SK-N-SH (cell line): ENCODE results near the gene RNF168. TPM values are rescaled to one million over a fixed set of nuclear protein-coding genes. Genes with fewer than 3 reads are reported as not detected.

Experiments used
- CTCF ChIA-PET: fragments of 300-600, 350-600 bp; formaldehyde crosslinking; extraction: SDS; loops from one replicate; lab custom pipeline; 2021; lab: Yijun Ruan, JAX
- POLR2A ChIA-PET: fragments of 350-600 bp; sonication (Branson Sonifier 250); formaldehyde crosslinking; extraction: SDS; loops from one replicate; lab custom pipeline; 2020; ENCODE audit warnings: antibody characterized with exemption, inconsistent platforms; lab: Yijun Ruan, JAX
- DNase-seq: peaks from one replicate; pipeline ENCODE4 v3.0.0; 2012
- H2AFZ ChIP-seq: fragments of 200-600 bp; sonication (generic); 2 replicates; pipeline ENCODE4 v1.8.1; 2016; ENCODE audit warnings: antibody characterized with exemption, mild to moderate bottlenecking, low read depth
- H3F3A ChIP-seq: fragments of 200-600 bp; sonication (generic); replicated peaks from 2 replicates; pipeline ENCODE3; 2016; ENCODE audit warnings: antibody characterized with exemption, mild to moderate bottlenecking; ENCODE audit not compliant: insufficient read depth
- H3K27ac ChIP-seq, 2 experiments: fragments of 200-500 bp in 1 of 2; fragments of 200-600 bp in 1 of 2; sonication (Bioruptor generic) in 1 of 2; sonication (generic), shearing (Covaris generic) in 1 of 2; 2 replicates each; pipeline versions ENCODE4 v1.5.1 to v1.6.1; 2014 to 2016; ENCODE audit warnings: low read depth in 2 of 2, inconsistent platforms in 1 of 2, low read length in 1 of 2, mild to moderate bottlenecking in 1 of 2, mixed read lengths in 1 of 2
- H3K27me3 ChIP-seq: fragments of 200-600 bp; sonication (generic), shearing (Covaris generic); 2 replicates; pipeline ENCODE4 v1.6.1; 2016; ENCODE audit warnings: mixed run types; ENCODE audit not compliant: insufficient read depth
- H3K36me3 ChIP-seq, 2 experiments: fragments of 200-500 bp in 1 of 2; fragments of 200-600 bp in 1 of 2; sonication (Bioruptor generic) in 1 of 2; sonication (generic) in 1 of 2; replicated peaks in 1 of 2; 2 replicates each; pipeline versions ENCODE3 to v1.5.1; 2014 to 2016; ENCODE audit warnings: low read length in 1 of 2, mild to moderate bottlenecking in 1 of 2; ENCODE audit not compliant: insufficient read depth in 2 of 2, control insufficient read depth in 1 of 2
- H3K4me1 ChIP-seq, 2 experiments: fragments of 200-500 bp in 1 of 2; fragments of 200-600 bp in 1 of 2; sonication (Bioruptor generic) in 1 of 2; sonication (generic), shearing (Covaris generic) in 1 of 2; 2 replicates each; pipeline versions ENCODE4 v1.5.1 to v1.6.1; 2014 to 2016; ENCODE audit warnings: low read depth in 1 of 2, low read length in 1 of 2, mixed run types in 1 of 2; ENCODE audit not compliant: insufficient read depth in 2 of 2, control insufficient read depth in 1 of 2
- H3K4me2 ChIP-seq: fragments of 200-600 bp; sonication (generic), shearing (Covaris generic); 2 replicates; pipeline ENCODE4 v1.6.1; 2017; ENCODE audit warnings: mixed run types
- H3K4me3 ChIP-seq, 2 experiments: fragments of 200-500 bp in 1 of 2; fragments of 200-600 bp in 1 of 2; sonication (Bioruptor generic) in 1 of 2; sonication (generic), shearing (Covaris generic) in 1 of 2; 2 replicates each; pipeline versions ENCODE4 v1.5.1 to v1.8.1; 2014 to 2016; ENCODE audit warnings: low read depth in 2 of 2, inconsistent platforms in 1 of 2, low read length in 1 of 2, mild to moderate bottlenecking in 1 of 2, mixed read lengths in 1 of 2, moderate library complexity in 1 of 2
- H3K79me2 ChIP-seq: fragments of 200-600 bp; sonication (generic); 2 replicates; pipeline ENCODE4 v1.8.1; 2017; ENCODE audit warnings: mild to moderate bottlenecking; ENCODE audit not compliant: insufficient read depth
- H3K9ac ChIP-seq: fragments of 200-600 bp; sonication (generic); 2 replicates; pipeline ENCODE4 v1.6.1; 2017; ENCODE audit warnings: mixed run types
- H3K9me2 ChIP-seq: fragments of 200-600 bp; sonication (generic); 2 replicates; pipeline ENCODE4 v1.6.1; 2017; ENCODE audit warnings: mixed run types
- H3K9me3 ChIP-seq: fragments of 200-600 bp; sonication (generic); 2 replicates; pipeline ENCODE4 v1.6.1; 2017; ENCODE audit warnings: mixed run types, mild to moderate bottlenecking, moderate library complexity
- H4K20me1 ChIP-seq: fragments of 200-600 bp; sonication (generic); 2 replicates; pipeline ENCODE4 v1.6.1; 2017; ENCODE audit warnings: mild to moderate bottlenecking, mixed run types; ENCODE audit not compliant: insufficient read depth
- CHD2 ChIP-seq: fragments of 150-350 bp; IDR thresholded peaks from 2 replicates; pipeline ENCODE4 v1.6.1; 2018; ENCODE audit warnings: low read length; ENCODE audit not compliant: partially characterized antibody
- CTCF ChIP-seq: fragments of 200-600 bp; sonication (generic); IDR thresholded peaks from 2 replicates; pipeline ENCODE4 v1.6.1; 2017; ENCODE audit warnings: antibody characterized with exemption, mild to moderate bottlenecking, moderate library complexity
- EP300 ChIP-seq, 2 experiments: IDR thresholded peaks; 2 replicates each; pipeline versions ENCODE4 v1.4.0 to v1.6.1; 2012; ENCODE audit warnings: borderline replicate concordance in 1 of 2, low read depth in 1 of 2, low read length in 1 of 2
- FOSL2 ChIP-seq: IDR thresholded peaks from 2 replicates; pipeline ENCODE4 v1.4.0; 2012; ENCODE audit warnings: low read depth, mild to moderate bottlenecking, moderate library complexity, borderline replicate concordance
- FOXJ3 ChIP-seq: sonication (generic); formaldehyde crosslinking; IDR thresholded peaks from 2 replicates; pipeline ENCODE4 v1.5.1; 2020; ENCODE audit warnings: mild to moderate bottlenecking, missing genetic modification reagents
- FOXM1 ChIP-seq: IDR thresholded peaks from 2 replicates; pipeline ENCODE4 v1.4.0; 2012; ENCODE audit warnings: low read depth, mild to moderate bottlenecking
- GABPA ChIP-seq: IDR thresholded peaks from 2 replicates; pipeline ENCODE4 v1.4.0; 2012; ENCODE audit warnings: low read depth, mild to moderate bottlenecking
- GATA2 ChIP-seq: sonication (generic); formaldehyde crosslinking; IDR thresholded peaks from 2 replicates; pipeline ENCODE4 v1.5.0; 2020; ENCODE audit warnings: mild to moderate bottlenecking, missing genetic modification reagents
- JUND ChIP-seq: IDR thresholded peaks from 2 replicates; pipeline ENCODE4 v1.4.0; 2012
- MEF2A ChIP-seq: IDR thresholded peaks from 2 replicates; pipeline ENCODE4 v1.4.0; 2012; ENCODE audit warnings: low read depth, borderline replicate concordance
- MXI1 ChIP-seq: IDR thresholded peaks from 2 replicates; pipeline ENCODE4 v1.6.1; 2012; ENCODE audit warnings: mild to moderate bottlenecking, low read depth, low read length, improper control_type of control experiment
- POLR2AphosphoS5 ChIP-seq: IDR thresholded peaks from 2 replicates; pipeline ENCODE4 v1.6.1; 2012; ENCODE audit warnings: low read depth, low read length
- RAD21 ChIP-seq: IDR thresholded peaks from 2 replicates; pipeline ENCODE4 v1.6.1; 2012; ENCODE audit warnings: mild to moderate bottlenecking, low read length
- RFX5 ChIP-seq: IDR thresholded peaks from 2 replicates; pipeline ENCODE4 v1.6.1; 2012; ENCODE audit warnings: mild to moderate bottlenecking, improper control_type of control experiment, low read length
- RXRA ChIP-seq: IDR thresholded peaks from 2 replicates; pipeline ENCODE4 v1.4.0; 2012; ENCODE audit warnings: low read depth, mild to moderate bottlenecking, borderline replicate concordance
- SIN3A ChIP-seq: IDR thresholded peaks from 2 replicates; pipeline ENCODE4 v1.6.1; 2012; ENCODE audit warnings: low read depth, mild to moderate bottlenecking, low read length, moderate library complexity, borderline replicate concordance
- SMC3 ChIP-seq: IDR thresholded peaks from 2 replicates; pipeline ENCODE4 v1.6.1; 2012; ENCODE audit warnings: low read depth, low read length, improper control_type of control experiment
- TAF1 ChIP-seq: IDR thresholded peaks from 2 replicates; pipeline ENCODE4 v1.6.1; 2012; ENCODE audit warnings: low read depth, mild to moderate bottlenecking, low read length, moderate library complexity, borderline replicate concordance
- TCF12 ChIP-seq: IDR thresholded peaks from 2 replicates; pipeline ENCODE4 v1.4.0; 2012
- TEAD4 ChIP-seq: IDR thresholded peaks from 2 replicates; pipeline ENCODE4 v1.4.0; 2012; ENCODE audit warnings: mild to moderate bottlenecking, borderline replicate concordance; ENCODE audit not compliant: insufficient read depth
- WGBS: methylation state at CpG from one replicate; pipeline ENCODE4 v1.1.6; 2017; ENCODE audit warnings: low lambda C conversion rate; 5-methylcytosine and 5-hydroxymethylcytosine counted together
- polyA plus RNA-seq, 3 experiments: library from polyadenylated mRNA; depleted of rRNA; stranded (reverse); fragments of >200 nt; gene quantifications; 2 replicates each; pipeline ENCODE4 v1.2.3, GENCODE V29; 2012
- TF ChIP-seq, protein P1 (sequence below): IDR thresholded peaks from 2 replicates; pipeline ENCODE4 v1.4.0; 2012; ENCODE audit warnings: low read depth
- TF ChIP-seq, protein P2 (sequence below): IDR thresholded peaks from 2 replicates; pipeline ENCODE4 v1.4.0; 2012; ENCODE audit warnings: low read depth, borderline replicate concordance

Gene RNF168
- polyA plus RNA-seq, 1 of the 3 experiments (the other 2 are of a cell fraction): 1.9 TPM

DNA sequence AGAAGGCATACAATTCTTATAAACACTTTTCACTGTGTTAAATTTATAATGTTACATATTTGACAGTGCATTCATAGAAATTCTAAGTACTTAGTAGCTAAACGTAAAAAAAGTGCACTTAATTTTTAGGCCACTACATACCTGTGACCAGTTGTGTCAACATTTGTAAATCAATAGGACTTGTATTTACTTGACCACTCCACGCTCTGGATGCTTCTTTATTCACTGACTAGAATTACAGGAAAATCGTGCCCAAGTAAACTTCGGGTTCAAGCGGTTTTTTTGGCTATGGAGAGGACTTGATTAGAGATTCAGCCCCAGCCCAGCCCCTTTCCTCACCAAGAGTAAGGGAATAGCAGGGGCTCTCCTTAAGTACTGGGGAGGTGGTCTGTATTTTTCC, 43.0 kb upstream of the RNF168 start:
- H3K36me3 ChIP-seq: no peaks in the 10 kb centered on the region
- TF ChIP-seq TEAD4 (no peak), POLR2AphosphoS5 (no peak), FOXJ3 (no peak), EP300 (IDR thresholded peaks at IDR 0.05; ENCODE audit: borderline replicate concordance in 1 of 2, low read depth in 1 of 2, low read length in 1 of 2) (no peak), RAD21 (no peak), FOXM1 (no peak), TAF1 (no peak), SIN3A (no peak), CTCF (no peak), GATA2 (CRISPR knock-in tag) (no peak)
- TF ChIP-seq, protein P1, sequence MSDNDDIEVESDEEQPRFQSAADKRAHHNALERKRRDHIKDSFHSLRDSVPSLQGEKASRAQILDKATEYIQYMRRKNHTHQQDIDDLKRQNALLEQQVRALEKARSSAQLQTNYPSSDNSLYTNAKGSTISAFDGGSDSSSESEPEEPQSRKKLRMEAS: no peak
- TF ChIP-seq, all 33 proteins: peak for 0
- Histone ChIP-seq H3K27me3 (no peaks in the 10 kb centered on the region), H3K4me1 (no peaks in the 10 kb centered on the region), H3K79me2 (no peaks in the 10 kb centered on the region), H3F3A (no peaks in the 10 kb centered on the region), H3K4me2 (no peak overlapping the region), H4K20me1 (no peaks in the 10 kb centered on the region), H3K9me3 (no peaks in the 10 kb centered on the region), H3K4me3 (no peak overlapping the region), H2AFZ (no peak overlapping the region), H3K27ac (no peak overlapping the region), H3K9ac (no peak overlapping the region), H3K9me2 (no peaks in the 10 kb centered on the region)
- POLR2A ChIA-PET: no interaction called here
- CTCF ChIA-PET: no interaction called here
- 69% methylated on average over 5 of the region's 5 CpGs for WGBS
- DNase-seq: no peak

DNA sequence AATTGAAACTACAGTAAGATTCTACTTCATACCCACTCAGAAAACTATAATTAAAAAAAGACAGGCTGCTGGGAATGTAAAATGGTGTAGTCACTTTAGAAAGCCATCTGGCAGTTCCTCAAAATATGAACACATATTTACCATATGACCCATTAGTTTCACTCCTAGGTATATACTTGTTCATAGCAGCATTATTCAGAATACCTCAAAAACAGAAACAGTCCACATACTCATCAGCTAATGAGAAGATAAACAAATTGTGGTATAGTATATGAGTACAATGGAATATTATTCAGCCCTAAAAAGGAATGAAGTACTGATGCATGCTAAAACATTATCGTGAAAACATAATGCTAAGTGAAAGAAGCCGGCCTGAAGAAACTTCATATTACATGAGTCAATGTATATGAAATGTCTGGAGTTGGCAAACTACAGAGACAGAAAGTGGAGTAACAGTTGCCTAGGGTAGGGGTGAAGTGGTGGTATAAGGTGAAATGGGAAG, 41.0 kb upstream of the RNF168 start:
- Histone ChIP-seq H3K27ac (no peak overlapping the region), H3K9me3 (no peaks in the 10 kb centered on the region), H3K4me1 (no peaks in the 10 kb centered on the region), H3K79me2 (no peaks in the 10 kb centered on the region), H3K27me3 (no peaks in the 10 kb centered on the region), H4K20me1 (no peaks in the 10 kb centered on the region), H3K9ac (no peak overlapping the region), H3K4me3 (no peak overlapping the region), H2AFZ (no peak overlapping the region), H3K9me2 (no peaks in the 10 kb centered on the region), H3K4me2 (no peak overlapping the region), H3F3A (no peaks in the 10 kb centered on the region), H3K36me3 (no peaks in the 10 kb centered on the region)
- TF ChIP-seq TCF12 (no peak), RXRA (no peak), GABPA (no peak), FOXJ3 (no peak), FOSL2 (no peak), MEF2A (no peak), TAF1 (no peak), MXI1 (no peak), RFX5 (no peak), SMC3 (no peak), SIN3A (no peak), JUND (no peak), CTCF (no peak), CHD2 (no peak), FOXM1 (no peak)
- TF ChIP-seq, protein P2, sequence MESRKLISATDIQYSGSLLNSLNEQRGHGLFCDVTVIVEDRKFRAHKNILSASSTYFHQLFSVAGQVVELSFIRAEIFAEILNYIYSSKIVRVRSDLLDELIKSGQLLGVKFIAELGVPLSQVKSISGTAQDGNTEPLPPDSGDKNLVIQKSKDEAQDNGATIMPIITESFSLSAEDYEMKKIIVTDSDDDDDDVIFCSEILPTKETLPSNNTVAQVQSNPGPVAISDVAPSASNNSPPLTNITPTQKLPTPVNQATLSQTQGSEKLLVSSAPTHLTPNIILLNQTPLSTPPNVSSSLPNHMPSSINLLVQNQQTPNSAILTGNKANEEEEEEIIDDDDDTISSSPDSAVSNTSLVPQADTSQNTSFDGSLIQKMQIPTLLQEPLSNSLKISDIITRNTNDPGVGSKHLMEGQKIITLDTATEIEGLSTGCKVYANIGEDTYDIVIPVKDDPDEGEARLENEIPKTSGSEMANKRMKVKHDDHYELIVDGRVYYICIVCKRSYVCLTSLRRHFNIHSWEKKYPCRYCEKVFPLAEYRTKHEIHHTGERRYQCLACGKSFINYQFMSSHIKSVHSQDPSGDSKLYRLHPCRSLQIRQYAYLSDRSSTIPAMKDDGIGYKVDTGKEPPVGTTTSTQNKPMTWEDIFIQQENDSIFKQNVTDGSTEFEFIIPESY: no peak
- TF ChIP-seq, protein P1: no peak
- 77% methylated on average over 2 of the region's 2 CpGs for WGBS
- DNase-seq: no peak
- CTCF ChIA-PET: interaction anchor here (1.3 kb wide), 1 partner anchor 16 kb away, joined by 6 read pairs; no protein-coding TSS in a partner anchor
- POLR2A ChIA-PET: no interaction called here
